Caco-2 (cell line): Measurements from ENCODE around the gene ADGRD1. TPM values are rescaled to one million over a fixed set of nuclear protein-coding genes. Genes with fewer than 3 reads are reported as not detected.

ENCODE experiments used
- BruUV-seq: library from RNA; stranded (reverse); fragments of 400-500 nt; replicated peaks from 2 replicates; lab custom pipeline; 2021; lab: Mats Ljungman, UMichigan
- CTCF ChIA-PET: fragments of 300-600 bp; sonication (Branson Sonifier 250); formaldehyde crosslinking; loops from one replicate; lab custom pipeline; 2022; ENCODE audit warnings: antibody characterized with exemption; lab: Charles Lee
- POLR2A ChIA-PET: fragments of 300-600 bp; sonication (Branson Sonifier 250); formaldehyde crosslinking; loops from one replicate; lab custom pipeline; 2022; ENCODE audit warnings: antibody characterized with exemption; lab: Charles Lee
- DNase-seq, 2 experiments: peaks; one replicate each; pipeline versions ENCODE4 v3.0.0 to v3.0.0-alpha.2; 2020 to 2022
- H3K27me3 ChIP-seq: replicated peaks from 2 replicates; pipeline ENCODE4 v1.6.0; 2011; ENCODE audit warnings: low read length; ENCODE audit not compliant: control insufficient read depth, insufficient read depth
- H3K36me3 ChIP-seq: 2 replicates; pipeline ENCODE4 v1.5.1; 2011; ENCODE audit warnings: low read length; ENCODE audit not compliant: control insufficient read depth, insufficient read depth
- H3K4me1 ChIP-seq: fragments of 250-450 bp; sonication (Bioruptor Pico); 2 replicates; pipeline ENCODE4 v1.5.1; 2020; ENCODE audit warnings: mild to moderate bottlenecking
- H3K4me3 ChIP-seq: 2 replicates; pipeline ENCODE4 v1.5.1; 2011; ENCODE audit warnings: low read depth, mild to moderate bottlenecking, control low read depth, low read length
- H3K9me3 ChIP-seq: fragments of 250-450 bp; sonication (Bioruptor Pico); 2 replicates; pipeline ENCODE4 v1.5.1; 2020; ENCODE audit warnings: mild to moderate bottlenecking, moderate library complexity
- H3K27ac Mint-ChIP-seq: one replicate; pipeline ENCODE4 v1.8.0; 2022; ENCODE audit warnings: mixed read lengths; ENCODE audit not compliant: unreplicated experiment
- H3K27me3 Mint-ChIP-seq: one replicate; pipeline ENCODE4 v1.8.0; 2022; ENCODE audit warnings: mixed read lengths; ENCODE audit not compliant: insufficient read depth, unreplicated experiment
- H3K36me3 Mint-ChIP-seq: one replicate; pipeline ENCODE4 v1.8.0; 2022; ENCODE audit warnings: mild to moderate bottlenecking, mixed read lengths; ENCODE audit not compliant: insufficient read depth, unreplicated experiment
- H3K4me1 Mint-ChIP-seq: one replicate; pipeline ENCODE4 v1.8.0; 2022; ENCODE audit warnings: low read depth, mixed read lengths; ENCODE audit not compliant: unreplicated experiment
- H3K4me3 Mint-ChIP-seq: one replicate; pipeline ENCODE4 v1.8.0; 2022; ENCODE audit warnings: mild to moderate bottlenecking, moderate library complexity, mixed read lengths; ENCODE audit not compliant: unreplicated experiment
- H3K9me3 Mint-ChIP-seq: one replicate; pipeline ENCODE4 v1.8.0; 2022; ENCODE audit warnings: mixed read lengths; ENCODE audit not compliant: unreplicated experiment
- CTCF ChIP-seq, 2 experiments: fragments of 200-600 bp in 1 of 2; IDR thresholded peaks; 1 replicate in 1 of 2; 2 replicates in 1 of 2; pipeline versions ENCODE4 v1.5.1 to v1.8.0; 2011 to 2022; ENCODE audit warnings: antibody characterized with exemption in 1 of 2, control low read depth in 1 of 2, inconsistent platforms in 1 of 2, low read depth in 1 of 2, low read length in 1 of 2, mild to moderate bottlenecking in 1 of 2, moderate library complexity in 1 of 2; ENCODE audit not compliant: insufficient read depth in 1 of 2, severe bottlenecking in 1 of 2, unreplicated experiment in 1 of 2
- intact Hi-C: fragments of 100-400 bp; cut with micrococcal nuclease; formaldehyde crosslinking; loops from one replicate; pipeline ENCODE4 v1.10.0; 2022; ENCODE audit not compliant: unreplicated experiment
- total RNA-seq: library from RNA; stranded (reverse); gene quantifications from 2 replicates; pipeline ENCODE4 v1.2.3, GENCODE V29; 2022

Gene ADGRD1
- total RNA-seq, 1 experiment from 2014 or later: 3.6 TPM

GRCh38 chr12:131085816-131086591 is 132.3 kb downstream of the ADGRD1 start:
- Mint-ChIP-seq H3K36me3 (no peaks in the 10 kb centered on the region), H3K9me3 (no peaks in the 10 kb centered on the region), H3K27me3 (peaks cover 9% of the 10 kb centered on the region), H3K4me3 (no peak overlapping the region), H3K27ac (no peak overlapping the region), H3K4me1 (no peaks in the 10 kb centered on the region)
- ChIA-PET POLR2A (no interaction called here), CTCF (no interaction called here)
- Histone ChIP-seq H3K9me3 (no peaks in the 10 kb centered on the region), H3K4me3 (no peak overlapping the region), H3K36me3 (no peaks in the 10 kb centered on the region), H3K27me3 (no peaks in the 10 kb centered on the region), H3K4me1 (0 out of 2 replicates have a peak, but pooled peaks cover 3% of the 10 kb centered on the region)
- DNase-seq: peak in 1 of 2 experiments; percentile 17
- no TSS peak for BruUV-seq
- intact Hi-C loops: no loop called here
- TF ChIP-seq CTCF (IDR thresholded peaks at IDR 0.05; ENCODE audit: insufficient read depth in 1 of 2, low read depth in 1 of 2, low read length in 1 of 2, severe bottlenecking in 1 of 2, unreplicated experiment in 1 of 2): no peak

- no peaks in the 10 kb centered on the region for H3K4me1 Mint-ChIP-seq
- TF ChIP-seq CTCF (IDR thresholded peaks at IDR 0.05; ENCODE audit: insufficient read depth in 1 of 2, low read depth in 1 of 2, low read length in 1 of 2, severe bottlenecking in 1 of 2, unreplicated experiment in 1 of 2): no peak
- H3K36me3 Mint-ChIP-seq: no peaks in the 10 kb centered on the region
- no TSS peak for BruUV-seq
- ChIA-PET POLR2A (no interaction called here), CTCF (no interaction called here)
- H3K27me3 Mint-ChIP-seq: peaks cover 4% of the 10 kb centered on the region
- Histone ChIP-seq H3K9me3 (no peaks in the 10 kb centered on the region), H3K4me3 (no peak overlapping the region), H3K36me3 (no peaks in the 10 kb centered on the region), H3K27me3 (no peaks in the 10 kb centered on the region), H3K4me1 (0 out of 2 replicates have a peak, but pooled peaks cover 3% of the 10 kb centered on the region)
- intact Hi-C loops: no loop called here
- H3K4me3 Mint-ChIP-seq: no peak overlapping the region
- peak in 1 of 2 experiments; percentile 23 for DNase-seq
- H3K9me3 Mint-ChIP-seq: no peaks in the 10 kb centered on the region
- no peak overlapping the region for H3K27ac Mint-ChIP-seq
Observed at GRCh38 chr12:131087302-131087818, 133.7 kb downstream of the ADGRD1 start.

GRCh38 chr12:131087991-131088700 is 134.4 kb downstream of the ADGRD1 start:
- Mint-ChIP-seq H3K4me3 (no peak overlapping the region), H3K9me3 (no peaks in the 10 kb centered on the region), H3K27me3 (peaks cover 4% of the 10 kb centered on the region), H3K27ac (no peak overlapping the region), H3K4me1 (no peaks in the 10 kb centered on the region), H3K36me3 (no peaks in the 10 kb centered on the region)
- no peaks in the 10 kb centered on the region for H3K27me3 ChIP-seq
- peak in 1 of 2 experiments; percentile 22 for DNase-seq
- BruUV-seq: no TSS peak
- intact Hi-C loops: no loop called here
- H3K9me3 ChIP-seq: no peaks in the 10 kb centered on the region
- TF ChIP-seq CTCF (IDR thresholded peaks at IDR 0.05; ENCODE audit: insufficient read depth in 1 of 2, low read depth in 1 of 2, low read length in 1 of 2, severe bottlenecking in 1 of 2, unreplicated experiment in 1 of 2): no peak
- POLR2A ChIA-PET: no interaction called here
- no peak overlapping the region for H3K4me3 ChIP-seq
- CTCF ChIA-PET: no interaction called here
- 0 out of 2 replicates have a peak, but pooled peaks cover 3% of the 10 kb centered on the region for H3K4me1 ChIP-seq
- no peaks in the 10 kb centered on the region for H3K36me3 ChIP-seq
